ENCODE results near the gene SLC22A31.

SLC22A31 gene

GRCh38 chr16:89157778-89158177, 42.6 kb downstream of the SLC22A31 start:
- no peak overlapping the region for H3K27ac ChIP-seq
- TF ChIP-seq CTCF (conservative IDR thresholded peaks at IDR 0.05), result no peak

- TF ChIP-seq CTCF (conservative IDR thresholded peaks at IDR 0.05), result no peak
Observed at GRCh38 chr16:89156740-89157645, 43.3 kb downstream of the SLC22A31 start.

GRCh38 chr16:89155851-89156739, 44.2 kb downstream of the SLC22A31 start:
- TF ChIP-seq CTCF (conservative IDR thresholded peaks at IDR 0.05), result no peak

More at GRCh38 chr16:89156740-89157645, 43.3 kb downstream of the SLC22A31 start:
- no peak overlapping the region for H3K27ac ChIP-seq

DNA sequence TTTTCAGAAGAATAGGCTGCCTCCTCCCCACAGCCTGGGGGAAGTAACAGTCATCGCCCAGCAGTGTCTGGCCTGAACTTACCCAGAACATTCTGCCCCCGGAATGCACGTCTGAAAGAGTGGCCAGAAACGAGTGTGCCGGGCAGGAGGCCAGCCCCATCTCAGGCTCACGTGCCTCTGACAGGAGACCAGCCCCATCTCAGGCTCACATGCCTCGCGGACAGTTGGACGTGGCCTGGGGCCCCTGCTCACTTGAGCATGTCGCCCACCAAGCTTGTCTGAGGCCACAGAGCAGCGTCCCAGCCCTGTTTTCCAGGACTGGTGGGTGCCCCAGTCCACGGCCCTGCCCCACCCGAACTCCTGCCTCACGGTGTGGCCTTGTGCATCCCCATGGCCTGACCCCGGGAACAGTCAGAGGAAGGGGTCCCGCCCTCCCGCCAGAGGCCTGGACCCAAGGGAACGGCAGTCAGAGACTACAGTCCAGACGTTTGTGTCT, 45.1 kb downstream of the SLC22A31 start:
- no peak for TF ChIP-seq CTCF (conservative IDR thresholded peaks at IDR 0.05)
- no peak overlapping the region for H3K27ac ChIP-seq

More at GRCh38 chr16:89155851-89156739, 44.2 kb downstream of the SLC22A31 start:
- H3K27ac ChIP-seq, result no peak overlapping the region

GRCh38 chr16:89154390-89155183, 45.8 kb downstream of the SLC22A31 start:
- TF ChIP-seq CTCF (conservative IDR thresholded peaks at IDR 0.05), result no peak
- no peak overlapping the region for H3K27ac ChIP-seq

DNA sequence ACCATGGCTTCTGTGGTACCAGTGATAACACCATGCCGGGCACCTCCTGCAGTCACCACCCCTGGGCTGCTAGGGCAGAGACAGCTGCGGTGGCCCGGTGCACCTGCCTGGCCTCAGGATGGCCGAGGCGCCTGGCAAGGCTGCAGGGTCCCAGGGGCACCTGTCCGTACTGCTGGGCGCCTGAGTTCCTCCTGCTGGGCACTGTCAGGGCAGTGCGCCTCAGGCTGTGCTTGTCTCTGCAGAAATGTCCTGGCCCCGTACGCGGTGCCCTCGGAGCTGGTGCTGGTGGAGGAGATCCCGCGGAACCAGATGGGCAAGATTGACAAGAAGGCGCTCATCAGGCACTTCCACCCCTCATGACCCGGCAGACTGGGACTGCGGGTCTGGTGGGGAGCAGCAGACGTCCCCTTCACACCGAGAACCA, 46.5 kb downstream of the SLC22A31 start:
- no peak for TF ChIP-seq CTCF (conservative IDR thresholded peaks at IDR 0.05)
- H3K27ac ChIP-seq, result no peak overlapping the region
